ENCODE results near the gene TYMP. TPM values are rescaled to one million over a fixed set of nuclear protein-coding genes. Genes with fewer than 3 reads are reported as not detected.

The TYMP gene
- total RNA-seq, 4 donors from 2014 or later, result 86.0 to 281 (median 137) TPM

DNA sequence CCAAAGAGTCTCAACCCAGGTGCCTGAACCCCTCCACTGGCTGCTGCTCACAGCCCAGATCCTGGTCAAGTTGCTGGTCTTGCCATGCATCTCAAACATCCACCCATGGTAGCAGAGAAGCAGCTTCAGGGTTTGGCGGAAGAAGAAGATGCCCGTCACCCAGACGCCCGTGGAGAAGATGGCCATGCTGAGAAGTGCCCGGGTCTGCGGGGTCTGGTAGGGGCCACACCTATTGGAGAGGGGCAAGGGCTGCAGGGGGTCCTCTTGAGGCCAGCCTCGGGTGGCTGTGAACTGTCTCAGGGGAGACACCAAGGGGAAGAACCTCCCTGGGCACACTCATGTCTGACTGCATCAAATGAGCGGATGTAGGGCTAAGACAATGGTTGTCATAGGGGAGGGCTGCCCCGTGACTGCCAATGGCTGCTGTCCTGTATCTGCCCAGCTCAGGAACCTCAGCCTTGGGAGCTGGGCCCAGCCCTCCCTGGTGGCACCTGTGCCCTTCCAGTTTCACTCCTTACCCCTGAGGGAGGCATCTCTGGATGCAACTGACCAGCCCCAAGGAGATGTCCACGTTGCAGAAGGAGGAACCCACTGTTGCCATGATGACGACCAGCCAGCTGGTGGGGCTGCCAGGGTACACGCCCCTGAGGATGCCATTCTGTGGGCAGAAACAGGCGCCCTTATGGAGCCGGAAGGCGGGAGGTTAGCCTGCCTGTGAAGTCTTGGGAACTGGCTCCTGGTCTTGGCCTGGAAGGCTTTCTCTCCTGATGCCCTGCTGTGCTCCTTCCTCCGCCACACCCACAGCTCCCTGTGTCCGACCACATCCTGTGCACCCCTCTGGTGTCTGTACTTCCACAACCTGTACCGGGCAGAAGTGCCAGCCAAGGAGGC lies 47.2 kb upstream of the TYMP start:
- no peak overlapping the region for H3K4me3 ChIP-seq
- H3K36me3 ChIP-seq, result peaks cover 0 to 67% (median 6%) of the 10 kb centered on the region in 3 donors
- no peak overlapping the region for H3K27ac ChIP-seq
- intact Hi-C loops (cut with DNase I), result no loop called here
- DNase-seq, result no peak
- no peaks in the 10 kb centered on the region for H3K27me3 ChIP-seq
- 78 to 81% methylated on average over 11 to 17 of the region's 18 CpGs for WGBS, 2 donors
- H3K9me3 ChIP-seq, result no peaks in the 10 kb centered on the region
- peaks cover 13 to 29% (median 17%) of the 10 kb centered on the region in 3 donors for H3K4me1 ChIP-seq
- TF ChIP-seq, protein P1, sequence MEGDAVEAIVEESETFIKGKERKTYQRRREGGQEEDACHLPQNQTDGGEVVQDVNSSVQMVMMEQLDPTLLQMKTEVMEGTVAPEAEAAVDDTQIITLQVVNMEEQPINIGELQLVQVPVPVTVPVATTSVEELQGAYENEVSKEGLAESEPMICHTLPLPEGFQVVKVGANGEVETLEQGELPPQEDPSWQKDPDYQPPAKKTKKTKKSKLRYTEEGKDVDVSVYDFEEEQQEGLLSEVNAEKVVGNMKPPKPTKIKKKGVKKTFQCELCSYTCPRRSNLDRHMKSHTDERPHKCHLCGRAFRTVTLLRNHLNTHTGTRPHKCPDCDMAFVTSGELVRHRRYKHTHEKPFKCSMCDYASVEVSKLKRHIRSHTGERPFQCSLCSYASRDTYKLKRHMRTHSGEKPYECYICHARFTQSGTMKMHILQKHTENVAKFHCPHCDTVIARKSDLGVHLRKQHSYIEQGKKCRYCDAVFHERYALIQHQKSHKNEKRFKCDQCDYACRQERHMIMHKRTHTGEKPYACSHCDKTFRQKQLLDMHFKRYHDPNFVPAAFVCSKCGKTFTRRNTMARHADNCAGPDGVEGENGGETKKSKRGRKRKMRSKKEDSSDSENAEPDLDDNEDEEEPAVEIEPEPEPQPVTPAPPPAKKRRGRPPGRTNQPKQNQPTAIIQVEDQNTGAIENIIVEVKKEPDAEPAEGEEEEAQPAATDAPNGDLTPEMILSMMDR (IDR thresholded peaks at IDR 0.05), result no peak
- TF ChIP-seq POLR2A (IDR thresholded peaks at IDR 0.05), result no peak

DNA sequence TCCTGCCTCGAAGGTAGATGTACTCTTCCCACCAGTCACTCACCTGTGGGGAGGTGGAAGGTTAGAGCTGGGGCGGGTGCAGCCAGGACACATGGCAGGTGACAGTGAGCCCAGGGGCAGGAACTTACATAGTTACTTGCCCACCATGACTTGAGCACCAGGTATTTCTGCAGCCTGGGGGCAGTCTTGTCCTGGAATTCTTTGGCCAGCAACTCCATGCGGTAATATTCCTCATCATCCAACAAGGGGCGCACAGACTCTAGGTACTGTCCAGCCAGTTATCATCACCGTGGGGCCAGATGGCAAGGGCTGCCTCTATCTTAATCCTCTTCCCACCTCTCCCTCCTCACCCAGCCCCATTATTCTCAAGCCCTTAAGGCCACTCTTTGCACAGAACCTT lies 46.3 kb upstream of the TYMP start:
- H3K9me3 ChIP-seq, result no peaks in the 10 kb centered on the region
- H3K4me1 ChIP-seq, result peaks cover 4 to 19% (median 8%) of the 10 kb centered on the region in 3 donors
- no peaks in the 10 kb centered on the region for H3K27me3 ChIP-seq
- intact Hi-C loops (cut with DNase I), result no loop called here
- 68 to 72% methylated on average over 4 to 5 of the region's 5 CpGs for WGBS, 2 donors
- H3K36me3 ChIP-seq, result peaks cover 0 to 74% (median 3%) of the 10 kb centered on the region in 3 donors
- no peak overlapping the region for H3K4me3 ChIP-seq
- DNase-seq, result no peak
- no peak overlapping the region for H3K27ac ChIP-seq
- TF ChIP-seq POLR2A (IDR thresholded peaks at IDR 0.05), result no peak
- TF ChIP-seq, protein P1 (IDR thresholded peaks at IDR 0.05), result peak in 3 of 6 experiments; percentile 5 to 21 (median 9)

DNA sequence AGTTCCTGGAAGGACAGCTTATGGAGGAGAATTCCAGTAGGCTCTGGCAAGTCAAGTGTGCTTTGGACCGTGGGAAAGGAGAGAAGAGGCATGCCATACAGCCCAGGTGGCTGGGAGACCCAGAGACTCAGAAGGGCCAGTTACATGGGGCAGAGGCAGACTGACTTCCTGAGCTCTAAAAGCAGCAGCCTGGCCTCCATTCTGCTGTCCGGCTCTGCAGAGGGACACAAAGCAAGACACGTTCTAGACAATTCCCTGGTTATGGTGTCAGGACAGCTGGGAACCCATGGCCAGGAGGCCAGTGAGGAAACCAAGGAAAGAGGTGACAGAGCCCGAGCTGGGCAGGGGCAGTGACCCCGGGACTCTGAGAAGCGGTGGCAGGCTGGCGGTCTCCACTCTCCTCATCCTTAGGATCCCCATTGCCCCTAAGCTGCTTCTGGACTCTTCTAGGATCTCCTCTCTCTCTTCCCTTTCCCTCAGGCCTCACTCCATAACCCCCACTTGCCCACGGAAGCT lies 45.7 kb upstream of the TYMP start:
- intact Hi-C loops (cut with DNase I), result no loop called here
- TF ChIP-seq, protein P1 (IDR thresholded peaks at IDR 0.05), result no peak
- no peak for TF ChIP-seq POLR2A (IDR thresholded peaks at IDR 0.05)
- H3K27ac ChIP-seq, result no peak overlapping the region
- H3K27me3 ChIP-seq, result no peaks in the 10 kb centered on the region
- H3K4me3 ChIP-seq, result no peak overlapping the region
- H3K9me3 ChIP-seq, result no peaks in the 10 kb centered on the region
- DNase-seq, result no peak
- H3K36me3 ChIP-seq, result peaks cover 0 to 74% (median 5%) of the 10 kb centered on the region in 3 donors
- H3K4me1 ChIP-seq, result peaks cover 3 to 17% (median 8%) of the 10 kb centered on the region in 3 donors
- 89 to 96% methylated on average over 7 of the region's 8 CpGs for WGBS, 2 donors

DNA sequence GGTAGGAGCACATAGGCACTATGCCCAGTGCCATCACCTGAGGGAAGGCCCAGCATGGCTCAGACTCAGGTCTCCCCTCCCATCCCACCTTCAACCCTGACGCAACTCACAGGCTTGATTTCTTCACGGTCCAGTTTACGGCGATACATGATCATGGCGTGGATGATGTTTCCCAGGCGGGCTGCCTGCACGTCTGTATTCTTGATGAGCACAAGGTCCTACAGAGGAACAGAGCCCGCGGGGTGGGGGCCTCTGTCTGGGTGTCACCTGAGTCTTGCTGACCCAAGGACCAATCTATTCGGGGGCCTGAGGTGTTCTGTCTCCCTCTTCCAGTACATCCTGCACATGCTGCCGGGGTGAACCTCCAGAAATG lies 44.6 kb upstream of the TYMP start:
- no peak overlapping the region for H3K4me3 ChIP-seq
- H3K27me3 ChIP-seq, result no peaks in the 10 kb centered on the region
- 78 to 84% methylated on average over 6 to 10 of the region's 11 CpGs for WGBS, 2 donors
- peaks cover 3 to 15% (median 8%) of the 10 kb centered on the region in 3 donors for H3K4me1 ChIP-seq
- no peaks in the 10 kb centered on the region for H3K9me3 ChIP-seq
- no peak for TF ChIP-seq POLR2A (IDR thresholded peaks at IDR 0.05)
- TF ChIP-seq, protein P1 (IDR thresholded peaks at IDR 0.05), result no peak
- intact Hi-C loops (cut with DNase I), result no loop called here
- H3K36me3 ChIP-seq, result peaks cover 6 to 74% (median 6%) of the 10 kb centered on the region in 3 donors
- no peak for DNase-seq
- H3K27ac ChIP-seq, result no peak overlapping the region

Measured in esophagus squamous epithelium (tissue), 5 donors.